PC-3 (cell line): ENCODE measurements around the gene GZMH. TPM values are rescaled to one million over a fixed set of nuclear protein-coding genes. Genes with fewer than 3 reads are reported as not detected.

Source experiments
- ATAC-seq: fragments of 200-7000 bp; cut with Tn5 transposase; 2 replicates; pipeline ENCODE4 v1.9.1; 2020; ENCODE audit warnings: mild to moderate bottlenecking, moderate library complexity
- BruUV-seq: library from RNA; stranded (reverse); fragments of 400-500 nt; replicated peaks from 2 replicates; lab custom pipeline; 2021; lab: Mats Ljungman, UMichigan
- CTCF ChIA-PET: fragments of 300-600 bp; sonication (Branson Sonifier 250); formaldehyde crosslinking; loops from one replicate; lab custom pipeline; 2022; ENCODE audit warnings: antibody characterized with exemption; lab: Charles Lee
- POLR2A ChIA-PET: fragments of 300-600 bp; sonication (Branson Sonifier 250); formaldehyde crosslinking; loops from one replicate; lab custom pipeline; 2022; ENCODE audit warnings: antibody characterized with exemption; ENCODE audit not compliant: unreplicated experiment; lab: Charles Lee
- DNase-seq: peaks from one replicate; pipeline ENCODE4 v3.0.0-alpha.2; 2015
- H2AFZ ChIP-seq: fragments of 300-600 bp; sonication (generic); 2 replicates; pipeline ENCODE4 v1.6.0; 2016; ENCODE audit warnings: antibody characterized with exemption, low read length
- H3F3A ChIP-seq: fragments of 300-600 bp; sonication (generic); one replicate; pipeline ENCODE4 v1.6.0; 2017; ENCODE audit warnings: antibody characterized with exemption, low read length, control low read depth, mild to moderate bottlenecking; ENCODE audit not compliant: unreplicated experiment
- H3K27ac ChIP-seq: fragments of 300-600 bp; sonication (generic); 2 replicates; pipeline ENCODE4 v1.5.1; 2016; ENCODE audit warnings: mild to moderate bottlenecking, low read length
- H3K27me3 ChIP-seq: fragments of 300-600 bp; sonication (generic); 2 replicates; pipeline ENCODE4 v1.6.1; 2016; ENCODE audit warnings: low read length, mixed read lengths
- H3K36me3 ChIP-seq: fragments of 300-600 bp; sonication (generic); 2 replicates; pipeline ENCODE4 v1.6.1; 2016; ENCODE audit warnings: low read depth, mixed run types, low read length, mixed read lengths
- H3K4me1 ChIP-seq: fragments of 300-600 bp; sonication (generic); 2 replicates; pipeline ENCODE4 v1.5.1; 2016; ENCODE audit warnings: low read length; ENCODE audit not compliant: insufficient read depth
- H3K4me2 ChIP-seq: fragments of 300-600 bp; sonication (generic); 2 replicates; pipeline ENCODE4 v1.6.0; 2016; ENCODE audit warnings: low read length
- H3K4me3 ChIP-seq: fragments of 300-600 bp; sonication (generic); 2 replicates; pipeline ENCODE4 v1.5.1; 2016; ENCODE audit warnings: mild to moderate bottlenecking, low read length, mixed read lengths
- H3K79me2 ChIP-seq: fragments of 300-600 bp; sonication (generic); 2 replicates; pipeline ENCODE4 v1.6.1; 2017; ENCODE audit warnings: low read length, mixed read lengths
- H3K9ac ChIP-seq: fragments of 300-600 bp; sonication (generic); 2 replicates; pipeline ENCODE4 v1.6.0; 2016; ENCODE audit warnings: mild to moderate bottlenecking, low read length
- H3K9me2 ChIP-seq: fragments of 300-600 bp; sonication (generic); replicated peaks from 2 replicates; pipeline ENCODE4 v1.6.1; 2016; ENCODE audit warnings: mixed run types, low read length, mixed read lengths
- H3K9me3 ChIP-seq: fragments of 300-600 bp; sonication (generic); 2 replicates; pipeline ENCODE4 v1.6.1; 2016; ENCODE audit warnings: low read length, mixed read lengths
- H4K20me1 ChIP-seq: fragments of 300-600 bp; sonication (generic); 2 replicates; pipeline ENCODE4 v1.6.1; 2016; ENCODE audit warnings: low read length, mixed read lengths
- EZH2 ChIP-seq: fragments of 300-600 bp; sonication (generic); IDR thresholded peaks from one replicate; pipeline ENCODE4 v1.6.1; 2017; ENCODE audit warnings: antibody characterized with exemption, mild to moderate bottlenecking, low read length; ENCODE audit not compliant: unreplicated experiment
- EZH2phosphoT487 ChIP-seq: fragments of 300-600 bp; sonication (generic); IDR thresholded peaks from 2 replicates; pipeline ENCODE4 v1.6.1; 2018; ENCODE audit warnings: mild to moderate bottlenecking, antibody characterized with exemption, low read length, borderline replicate concordance
- intact Hi-C: fragments of 100-400 bp; cut with micrococcal nuclease; formaldehyde crosslinking; loops from 2 replicates; pipeline ENCODE4 v1.9.0; 2023
- total RNA-seq: library from RNA; depleted of rRNA; stranded (reverse); fragments of >200 nt; gene quantifications from 2 replicates; pipeline ENCODE4 v1.2.3, GENCODE V29; 2014
- TF ChIP-seq, protein P1 (sequence below): fragments of 300-600 bp; sonication (generic); conservative IDR thresholded peaks from 2 replicates; pipeline ENCODE4 v1.5.1; 2017; ENCODE audit warnings: antibody characterized with exemption, low read depth, mild to moderate bottlenecking, low read length

GZMH gene
- total RNA-seq, 1 experiment from 2014 or later = not detected

- Histone ChIP-seq H2AFZ (no peak overlapping the region), H4K20me1 (no peaks in the 10 kb centered on the region), H3F3A (no peaks in the 10 kb centered on the region), H3K9me2 (no peaks in the 10 kb centered on the region), H3K36me3 (no peaks in the 10 kb centered on the region), H3K27me3 (no peaks in the 10 kb centered on the region; the same call in 1 of the 2 replicates), H3K4me1 (no peaks in the 10 kb centered on the region), H3K9me3 (no peaks in the 10 kb centered on the region), H3K79me2 (no peaks in the 10 kb centered on the region), H3K4me2 (no peak overlapping the region), H3K9ac (no peak overlapping the region), H3K27ac (no peak overlapping the region), H3K4me3 (no peak overlapping the region)
- CTCF ChIA-PET = no interaction called here
- no peak for TF ChIP-seq EZH2phosphoT487
- TF ChIP-seq, protein P1, sequence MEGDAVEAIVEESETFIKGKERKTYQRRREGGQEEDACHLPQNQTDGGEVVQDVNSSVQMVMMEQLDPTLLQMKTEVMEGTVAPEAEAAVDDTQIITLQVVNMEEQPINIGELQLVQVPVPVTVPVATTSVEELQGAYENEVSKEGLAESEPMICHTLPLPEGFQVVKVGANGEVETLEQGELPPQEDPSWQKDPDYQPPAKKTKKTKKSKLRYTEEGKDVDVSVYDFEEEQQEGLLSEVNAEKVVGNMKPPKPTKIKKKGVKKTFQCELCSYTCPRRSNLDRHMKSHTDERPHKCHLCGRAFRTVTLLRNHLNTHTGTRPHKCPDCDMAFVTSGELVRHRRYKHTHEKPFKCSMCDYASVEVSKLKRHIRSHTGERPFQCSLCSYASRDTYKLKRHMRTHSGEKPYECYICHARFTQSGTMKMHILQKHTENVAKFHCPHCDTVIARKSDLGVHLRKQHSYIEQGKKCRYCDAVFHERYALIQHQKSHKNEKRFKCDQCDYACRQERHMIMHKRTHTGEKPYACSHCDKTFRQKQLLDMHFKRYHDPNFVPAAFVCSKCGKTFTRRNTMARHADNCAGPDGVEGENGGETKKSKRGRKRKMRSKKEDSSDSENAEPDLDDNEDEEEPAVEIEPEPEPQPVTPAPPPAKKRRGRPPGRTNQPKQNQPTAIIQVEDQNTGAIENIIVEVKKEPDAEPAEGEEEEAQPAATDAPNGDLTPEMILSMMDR = no peak
- TF ChIP-seq EZH2 = no peak
- ATAC-seq (no peak), DNase-seq (no peak)
- intact Hi-C loops = no loop called here
- no TSS peak for BruUV-seq
- POLR2A ChIA-PET = no interaction called here
These were observed 3.2 kb downstream of the GZMH start for GRCh38 chr14:24606297-24606696.

- CTCF ChIA-PET = no interaction called here
- Histone ChIP-seq H4K20me1 (no peaks in the 10 kb centered on the region), H3K9me2 (no peaks in the 10 kb centered on the region), H3K4me2 (no peak overlapping the region), H3K9ac (no peak overlapping the region), H3K4me1 (no peaks in the 10 kb centered on the region), H3K27ac (no peak overlapping the region), H3K79me2 (no peaks in the 10 kb centered on the region), H3F3A (no peaks in the 10 kb centered on the region), H2AFZ (no peak overlapping the region), H3K36me3 (no peaks in the 10 kb centered on the region), H3K9me3 (no peaks in the 10 kb centered on the region), H3K4me3 (no peak overlapping the region), H3K27me3 (no peaks in the 10 kb centered on the region; the same call in 1 of the 2 replicates)
- TF ChIP-seq EZH2phosphoT487 = no peak
- TF ChIP-seq, protein P1 = peak; percentile 71
- DNase-seq (peak; percentile 46), ATAC-seq (peak; percentile 38; the same call in 1 of the 2 replicates)
- intact Hi-C loops = no loop called here
- POLR2A ChIA-PET = no interaction called here
- no TSS peak for BruUV-seq
These were observed 3.9 kb downstream of the GZMH start for GRCh38 chr14:24605435-24606190.

- Histone ChIP-seq H3K4me2 (no peak overlapping the region), H4K20me1 (no peaks in the 10 kb centered on the region), H3K4me1 (no peaks in the 10 kb centered on the region), H3K27ac (no peak overlapping the region), H3K79me2 (no peaks in the 10 kb centered on the region), H3K9ac (no peak overlapping the region), H3K27me3 (no peaks in the 10 kb centered on the region), H3K4me3 (no peak overlapping the region), H3K36me3 (no peaks in the 10 kb centered on the region), H3F3A (no peaks in the 10 kb centered on the region), H3K9me3 (no peaks in the 10 kb centered on the region), H3K9me2 (no peaks in the 10 kb centered on the region), H2AFZ (no peak overlapping the region)
- no peak for DNase-seq
- no peak for TF ChIP-seq EZH2
- ChIA-PET CTCF (no interaction called here), POLR2A (no interaction called here)
- intact Hi-C loops = no loop called here
- no TSS peak for BruUV-seq
- no peak for ATAC-seq
These were observed 12.1 kb downstream of the GZMH start for GRCh38 chr14:24597403-24597802.
